GM12878 (cell line): Measurements from ENCODE around the gene STON2. TPM values are rescaled to one million over a fixed set of nuclear protein-coding genes. Genes with fewer than 3 reads are reported as not detected.

Experiments
- CBX3 ChIP-seq: fragments of 200-600 bp; sonication (generic); IDR thresholded peaks from 2 replicates; pipeline ENCODE4 v1.6.1; 2016; ENCODE audit warnings: low read depth, borderline replicate concordance
- HDGF ChIP-seq: fragments of 450-650 bp; IDR thresholded peaks from 2 replicates; pipeline ENCODE4 v1.6.1; 2016; ENCODE audit warnings: antibody characterized with exemption
- TARDBP ChIP-seq: IDR thresholded peaks from 2 replicates; pipeline ENCODE4 v1.6.1; 2016; ENCODE audit warnings: borderline replicate concordance
- TBL1XR1 ChIP-seq: IDR thresholded peaks from 2 replicates; pipeline ENCODE4 v1.6.1; 2012; ENCODE audit warnings: low read depth, low read length, improper control_type of control experiment
- ZNF274 ChIP-seq: IDR thresholded peaks from one replicate; pipeline ENCODE4 v1.8.0; 2011; ENCODE audit not compliant: insufficient read length, insufficient read depth
- ZNF384 ChIP-seq: IDR thresholded peaks from 2 replicates; pipeline ENCODE4 v1.6.1; 2012; ENCODE audit warnings: low read depth, mild to moderate bottlenecking, low read length, improper control_type of control experiment, borderline replicate concordance
- polyA plus RNA-seq, 11 experiments: library from polyadenylated mRNA; depleted of rRNA in 4 of 11; unstranded in 6 of 11; stranded (reverse) in 5 of 11; fragments of >200 nt; fragmentation: Nextera tagmentation in 4 of 11; fragmentation: Illumina TruSeq in 1 of 11; extraction: Ambion mirVana in 4 of 11; extraction: Trizol in 1 of 11; gene quantifications; 1 replicate in 1 of 11; 2 replicates in 10 of 11; pipeline versions ENCODE4 v1.2.1 to v1.2.3, GENCODE V29; 2011 to 2016; ENCODE audit warnings: inconsistent platforms in 2 of 11, missing spikeins in 2 of 11, low read depth in 1 of 11
- total RNA-seq, 4 experiments: library from RNA; depleted of rRNA in 3 of 4; stranded (reverse); fragments of >200 nt in 3 of 4; fragmentation: Illumina TruSeq in 1 of 4; extraction: Trizol in 1 of 4; gene quantifications; 2 replicates each; pipeline versions ENCODE4 v1.2.1 to v1.2.3, GENCODE V29; 2013 to 2021
- TF ChIP-seq, protein P1 (sequence below): fragments of 450-650 bp; IDR thresholded peaks from 2 replicates; pipeline ENCODE4 v1.6.1; 2017; ENCODE audit warnings: mild to moderate bottlenecking, moderate library complexity
- TF ChIP-seq, protein P2 (sequence below): fragments of 150-350 bp; IDR thresholded peaks from 2 replicates; pipeline ENCODE4 v1.6.1; 2014; ENCODE audit warnings: mild to moderate bottlenecking, low read depth, low read length
- TF ChIP-seq, protein P3 (sequence below): fragments of 450-650 bp; IDR thresholded peaks from 2 replicates; pipeline ENCODE4 v1.6.1; 2017; ENCODE audit warnings: borderline replicate concordance
- TF ChIP-seq, protein P4 (sequence below): fragments of 450-650 bp; formaldehyde crosslinking; IDR thresholded peaks from 2 replicates; pipeline ENCODE4 v1.4.0; 2022; ENCODE audit warnings: mild to moderate bottlenecking, moderate library complexity
- TF ChIP-seq, protein P5 (sequence below): IDR thresholded peaks from 2 replicates; pipeline ENCODE4 v1.6.1; 2012; ENCODE audit warnings: low read depth, low read length, improper control_type of control experiment
- TF ChIP-seq, protein P6 (sequence below): fragments of 450-650 bp; IDR thresholded peaks from 2 replicates; pipeline ENCODE4 v1.6.1; 2016; ENCODE audit warnings: mild to moderate bottlenecking, moderate library complexity, borderline replicate concordance

STON2 gene
- total and polyA plus RNA-seq, 10 of the 15 experiments (the other 5 are each of a cell fraction or from before 2014, with no cell fraction given): 0.03 to 0.13 (median 0.03) TPM; not detected in 7

DNA sequence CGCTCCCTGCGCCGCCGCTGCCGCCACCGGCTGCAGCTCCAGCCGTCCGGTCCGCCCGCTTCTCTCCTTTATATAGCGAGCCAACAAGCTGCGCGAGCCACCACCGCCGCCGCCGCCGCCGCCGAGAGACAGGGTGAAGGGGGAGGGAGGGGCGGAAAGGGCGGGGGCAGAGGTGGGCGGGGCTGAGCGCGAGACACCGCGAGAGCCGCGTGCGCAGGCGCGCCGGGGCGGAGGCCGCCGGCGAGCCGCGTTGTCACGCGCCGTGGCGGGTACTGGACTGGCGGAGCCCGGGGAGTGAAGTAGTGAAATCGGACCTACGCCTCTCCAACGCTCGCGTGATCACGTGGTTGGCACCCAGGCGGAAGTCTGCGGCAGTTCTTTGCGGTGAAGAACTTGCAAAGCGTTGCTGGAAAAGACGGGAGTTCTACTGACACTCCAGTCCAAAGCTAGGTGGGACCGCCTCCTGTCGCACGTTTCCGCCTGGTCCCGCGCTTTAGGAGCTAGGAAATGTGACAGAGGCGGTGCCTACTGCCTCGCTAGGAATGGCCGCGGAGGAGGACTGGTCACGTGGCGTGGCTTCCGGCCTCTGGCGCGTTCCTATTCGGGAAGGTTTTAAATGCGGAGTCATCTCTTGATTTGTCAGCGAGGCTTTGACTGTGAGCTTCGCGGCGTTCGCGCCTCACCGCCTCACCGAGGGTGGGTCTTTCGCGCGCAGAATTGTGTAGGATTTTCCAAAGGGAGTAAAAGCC, 179.1 kb downstream of the STON2 start, which contains the start of gene GTF2A1 (continued):
- TF ChIP-seq, protein P1, sequence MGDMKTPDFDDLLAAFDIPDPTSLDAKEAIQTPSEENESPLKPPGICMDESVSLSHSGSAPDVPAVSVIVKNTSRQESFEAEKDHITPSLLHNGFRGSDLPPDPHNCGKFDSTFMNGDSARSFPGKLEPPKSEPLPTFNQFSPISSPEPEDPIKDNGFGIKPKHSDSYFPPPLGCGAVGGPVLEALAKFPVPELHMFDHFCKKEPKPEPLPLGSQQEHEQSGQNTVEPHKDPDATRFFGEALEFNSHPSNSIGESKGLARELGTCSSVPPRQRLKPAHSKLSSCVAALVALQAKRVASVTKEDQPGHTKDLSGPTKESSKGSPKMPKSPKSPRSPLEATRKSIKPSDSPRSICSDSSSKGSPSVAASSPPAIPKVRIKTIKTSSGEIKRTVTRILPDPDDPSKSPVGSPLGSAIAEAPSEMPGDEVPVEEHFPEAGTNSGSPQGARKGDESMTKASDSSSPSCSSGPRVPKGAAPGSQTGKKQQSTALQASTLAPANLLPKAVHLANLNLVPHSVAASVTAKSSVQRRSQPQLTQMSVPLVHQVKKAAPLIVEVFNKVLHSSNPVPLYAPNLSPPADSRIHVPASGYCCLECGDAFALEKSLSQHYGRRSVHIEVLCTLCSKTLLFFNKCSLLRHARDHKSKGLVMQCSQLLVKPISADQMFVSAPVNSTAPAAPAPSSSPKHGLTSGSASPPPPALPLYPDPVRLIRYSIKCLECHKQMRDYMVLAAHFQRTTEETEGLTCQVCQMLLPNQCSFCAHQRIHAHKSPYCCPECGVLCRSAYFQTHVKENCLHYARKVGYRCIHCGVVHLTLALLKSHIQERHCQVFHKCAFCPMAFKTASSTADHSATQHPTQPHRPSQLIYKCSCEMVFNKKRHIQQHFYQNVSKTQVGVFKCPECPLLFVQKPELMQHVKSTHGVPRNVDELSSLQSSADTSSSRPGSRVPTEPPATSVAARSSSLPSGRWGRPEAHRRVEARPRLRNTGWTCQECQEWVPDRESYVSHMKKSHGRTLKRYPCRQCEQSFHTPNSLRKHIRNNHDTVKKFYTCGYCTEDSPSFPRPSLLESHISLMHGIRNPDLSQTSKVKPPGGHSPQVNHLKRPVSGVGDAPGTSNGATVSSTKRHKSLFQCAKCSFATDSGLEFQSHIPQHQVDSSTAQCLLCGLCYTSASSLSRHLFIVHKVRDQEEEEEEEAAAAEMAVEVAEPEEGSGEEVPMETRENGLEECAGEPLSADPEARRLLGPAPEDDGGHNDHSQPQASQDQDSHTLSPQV: no peak
- TF ChIP-seq ZNF274: no peak
- TF ChIP-seq, protein P2, sequence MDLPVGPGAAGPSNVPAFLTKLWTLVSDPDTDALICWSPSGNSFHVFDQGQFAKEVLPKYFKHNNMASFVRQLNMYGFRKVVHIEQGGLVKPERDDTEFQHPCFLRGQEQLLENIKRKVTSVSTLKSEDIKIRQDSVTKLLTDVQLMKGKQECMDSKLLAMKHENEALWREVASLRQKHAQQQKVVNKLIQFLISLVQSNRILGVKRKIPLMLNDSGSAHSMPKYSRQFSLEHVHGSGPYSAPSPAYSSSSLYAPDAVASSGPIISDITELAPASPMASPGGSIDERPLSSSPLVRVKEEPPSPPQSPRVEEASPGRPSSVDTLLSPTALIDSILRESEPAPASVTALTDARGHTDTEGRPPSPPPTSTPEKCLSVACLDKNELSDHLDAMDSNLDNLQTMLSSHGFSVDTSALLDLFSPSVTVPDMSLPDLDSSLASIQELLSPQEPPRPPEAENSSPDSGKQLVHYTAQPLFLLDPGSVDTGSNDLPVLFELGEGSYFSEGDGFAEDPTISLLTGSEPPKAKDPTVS: 0 out of 2 replicates have a peak, but pooled peaks have one; percentile 59
- TF ChIP-seq ZNF384: no peak
- TF ChIP-seq TARDBP: no peak; the same call in 1 of the 2 replicates
- TF ChIP-seq, protein P3, sequence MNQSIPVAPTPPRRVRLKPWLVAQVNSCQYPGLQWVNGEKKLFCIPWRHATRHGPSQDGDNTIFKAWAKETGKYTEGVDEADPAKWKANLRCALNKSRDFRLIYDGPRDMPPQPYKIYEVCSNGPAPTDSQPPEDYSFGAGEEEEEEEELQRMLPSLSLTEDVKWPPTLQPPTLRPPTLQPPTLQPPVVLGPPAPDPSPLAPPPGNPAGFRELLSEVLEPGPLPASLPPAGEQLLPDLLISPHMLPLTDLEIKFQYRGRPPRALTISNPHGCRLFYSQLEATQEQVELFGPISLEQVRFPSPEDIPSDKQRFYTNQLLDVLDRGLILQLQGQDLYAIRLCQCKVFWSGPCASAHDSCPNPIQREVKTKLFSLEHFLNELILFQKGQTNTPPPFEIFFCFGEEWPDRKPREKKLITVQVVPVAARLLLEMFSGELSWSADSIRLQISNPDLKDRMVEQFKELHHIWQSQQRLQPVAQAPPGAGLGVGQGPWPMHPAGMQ: no peak
- TF ChIP-seq TBL1XR1: peak; percentile 75; the same call in 1 of the 2 replicates
- TF ChIP-seq, protein P4, sequence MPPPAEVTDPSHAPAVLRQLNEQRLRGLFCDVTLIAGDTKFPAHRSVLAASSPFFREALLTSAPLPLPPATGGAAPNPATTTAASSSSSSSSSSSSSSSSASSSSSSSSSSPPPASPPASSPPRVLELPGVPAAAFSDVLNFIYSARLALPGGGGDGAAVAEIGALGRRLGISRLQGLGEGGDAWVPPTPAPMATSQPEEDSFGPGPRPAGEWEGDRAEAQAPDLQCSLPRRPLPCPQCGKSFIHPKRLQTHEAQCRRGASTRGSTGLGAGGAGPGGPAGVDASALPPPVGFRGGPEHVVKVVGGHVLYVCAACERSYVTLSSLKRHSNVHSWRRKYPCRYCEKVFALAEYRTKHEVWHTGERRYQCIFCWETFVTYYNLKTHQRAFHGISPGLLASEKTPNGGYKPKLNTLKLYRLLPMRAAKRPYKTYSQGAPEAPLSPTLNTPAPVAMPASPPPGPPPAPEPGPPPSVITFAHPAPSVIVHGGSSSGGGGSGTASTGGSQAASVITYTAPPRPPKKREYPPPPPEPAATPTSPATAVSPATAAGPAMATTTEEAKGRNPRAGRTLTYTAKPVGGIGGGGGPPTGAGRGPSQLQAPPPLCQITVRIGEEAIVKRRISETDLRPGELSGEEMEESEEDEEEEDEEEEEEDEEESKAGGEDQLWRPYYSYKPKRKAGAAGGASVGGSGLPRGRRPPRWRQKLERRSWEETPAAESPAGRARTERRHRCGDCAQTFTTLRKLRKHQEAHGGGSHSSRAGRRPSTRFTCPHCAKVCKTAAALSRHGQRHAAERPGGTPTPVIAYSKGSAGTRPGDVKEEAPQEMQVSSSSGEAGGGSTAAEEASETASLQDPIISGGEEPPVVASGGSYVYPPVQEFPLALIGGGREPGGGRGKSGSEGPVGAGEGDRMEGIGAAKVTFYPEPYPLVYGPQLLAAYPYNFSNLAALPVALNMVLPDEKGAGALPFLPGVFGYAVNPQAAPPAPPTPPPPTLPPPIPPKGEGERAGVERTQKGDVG: peak; percentile 73; the same call in 1 of the 2 replicates
- TF ChIP-seq, protein P5, sequence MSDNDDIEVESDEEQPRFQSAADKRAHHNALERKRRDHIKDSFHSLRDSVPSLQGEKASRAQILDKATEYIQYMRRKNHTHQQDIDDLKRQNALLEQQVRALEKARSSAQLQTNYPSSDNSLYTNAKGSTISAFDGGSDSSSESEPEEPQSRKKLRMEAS: peak; percentile 94
- TF ChIP-seq, protein P6, sequence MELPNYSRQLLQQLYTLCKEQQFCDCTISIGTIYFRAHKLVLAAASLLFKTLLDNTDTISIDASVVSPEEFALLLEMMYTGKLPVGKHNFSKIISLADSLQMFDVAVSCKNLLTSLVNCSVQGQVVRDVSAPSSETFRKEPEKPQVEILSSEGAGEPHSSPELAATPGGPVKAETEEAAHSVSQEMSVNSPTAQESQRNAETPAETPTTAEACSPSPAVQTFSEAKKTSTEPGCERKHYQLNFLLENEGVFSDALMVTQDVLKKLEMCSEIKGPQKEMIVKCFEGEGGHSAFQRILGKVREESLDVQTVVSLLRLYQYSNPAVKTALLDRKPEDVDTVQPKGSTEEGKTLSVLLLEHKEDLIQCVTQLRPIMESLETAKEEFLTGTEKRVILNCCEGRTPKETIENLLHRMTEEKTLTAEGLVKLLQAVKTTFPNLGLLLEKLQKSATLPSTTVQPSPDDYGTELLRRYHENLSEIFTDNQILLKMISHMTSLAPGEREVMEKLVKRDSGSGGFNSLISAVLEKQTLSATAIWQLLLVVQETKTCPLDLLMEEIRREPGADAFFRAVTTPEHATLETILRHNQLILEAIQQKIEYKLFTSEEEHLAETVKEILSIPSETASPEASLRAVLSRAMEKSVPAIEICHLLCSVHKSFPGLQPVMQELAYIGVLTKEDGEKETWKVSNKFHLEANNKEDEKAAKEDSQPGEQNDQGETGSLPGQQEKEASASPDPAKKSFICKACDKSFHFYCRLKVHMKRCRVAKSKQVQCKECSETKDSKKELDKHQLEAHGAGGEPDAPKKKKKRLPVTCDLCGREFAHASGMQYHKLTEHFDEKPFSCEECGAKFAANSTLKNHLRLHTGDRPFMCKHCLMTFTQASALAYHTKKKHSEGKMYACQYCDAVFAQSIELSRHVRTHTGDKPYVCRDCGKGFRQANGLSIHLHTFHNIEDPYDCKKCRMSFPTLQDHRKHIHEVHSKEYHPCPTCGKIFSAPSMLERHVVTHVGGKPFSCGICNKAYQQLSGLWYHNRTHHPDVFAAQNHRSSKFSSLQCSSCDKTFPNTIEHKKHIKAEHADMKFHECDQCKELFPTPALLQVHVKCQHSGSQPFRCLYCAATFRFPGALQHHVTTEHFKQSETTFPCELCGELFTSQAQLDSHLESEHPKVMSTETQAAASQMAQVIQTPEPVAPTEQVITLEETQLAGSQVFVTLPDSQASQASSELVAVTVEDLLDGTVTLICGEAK: peak; percentile 40; the same call in 1 of the 2 replicates
- TF ChIP-seq HDGF: no peak; the same call in 1 of the 2 replicates
- no peak for TF ChIP-seq CBX3
